Esophagus squamous epithelium (tissue), 5 donors: ENCODE data around the gene PDLIM5. TPM values are rescaled to one million over a fixed set of nuclear protein-coding genes. Genes with fewer than 3 reads are reported as not detected.
"Not testable (repeated sequence)": the region's sequence is repeated elsewhere in the genome, so short reads cannot be mapped to it uniquely, and the experiment has no call there.

Source experiments
- DNase-seq: peaks from one replicate; lab custom pipeline; 2025; lab: John Stamatoyannopoulos, UW
- H3K27ac ChIP-seq, 4 donors: fragments of 200-600 bp; sonication (generic); one replicate each; pipeline ENCODE4 v1.5.1; 2016 to 2019; ENCODE audit warnings: mild to moderate bottlenecking in 1 of 4
- H3K27me3 ChIP-seq, 4 donors: fragments of 200-600 bp; sonication (generic); 1 replicate in 3 of 4; 2 replicates in 1 of 4; pipeline versions ENCODE4 v1.5.1 to v1.6.0; 2017 to 2021; ENCODE audit warnings: antibody characterized with exemption in 1 of 4
- H3K36me3 ChIP-seq, 3 donors: fragments of 200-600 bp; sonication (generic); one replicate each; pipeline ENCODE4 v1.5.1; 2016 to 2019
- H3K4me1 ChIP-seq, 3 donors: fragments of 200-600 bp; sonication (generic); one replicate each; pipeline ENCODE4 v1.5.1; 2017 to 2019
- H3K4me3 ChIP-seq, 4 donors: fragments of 200-600 bp; sonication (generic); 1 replicate in 3 of 4; 2 replicates in 1 of 4; pipeline ENCODE4 v1.5.1; 2016 to 2019; ENCODE audit warnings: mild to moderate bottlenecking in 2 of 4, moderate library complexity in 1 of 4
- H3K9me3 ChIP-seq, 3 donors: fragments of 200-600 bp; sonication (generic); one replicate each; pipeline ENCODE4 v1.5.1; 2016 to 2019
- CTCF ChIP-seq, 6 experiments: fragments of 450-650 bp in 4 of 6; fragments of 200-600 bp in 2 of 6; sonication (generic) in 2 of 6; IDR thresholded peaks; one replicate each; pipeline ENCODE4 v1.5.1; 2016 to 2019; ENCODE audit warnings: antibody characterized with exemption in 6 of 6, mild to moderate bottlenecking in 4 of 6, moderate library complexity in 4 of 6
- POLR2A ChIP-seq, 4 donors: fragments of 450-650 bp; IDR thresholded peaks; one replicate each; pipeline ENCODE4 v1.6.1; 2017; ENCODE audit warnings: antibody characterized with exemption in 4 of 4, mild to moderate bottlenecking in 4 of 4, moderate library complexity in 3 of 4
- WGBS, 2 donors: methylation state at CpG; one replicate each; pipeline ENCODE4 v1.1.5; 2018; 5-methylcytosine and 5-hydroxymethylcytosine counted together
- intact Hi-C: fragments of 100-400 bp; cut with DNase I; formaldehyde crosslinking; loops from one replicate; pipeline ENCODE4 v1.15.0; 2022
- total RNA-seq, 4 donors: library from RNA; depleted of rRNA; stranded (reverse); fragments of >200 nt; gene quantifications; one replicate each; pipeline ENCODE4 v1.1.0, GENCODE V29; 2016
- donor health status: DM: yes; HTN: yes; CAD: no.

PDLIM5 gene
- total RNA-seq, 4 donors from 2014 or later = 57.0 to 204 (median 157) TPM

DNA sequence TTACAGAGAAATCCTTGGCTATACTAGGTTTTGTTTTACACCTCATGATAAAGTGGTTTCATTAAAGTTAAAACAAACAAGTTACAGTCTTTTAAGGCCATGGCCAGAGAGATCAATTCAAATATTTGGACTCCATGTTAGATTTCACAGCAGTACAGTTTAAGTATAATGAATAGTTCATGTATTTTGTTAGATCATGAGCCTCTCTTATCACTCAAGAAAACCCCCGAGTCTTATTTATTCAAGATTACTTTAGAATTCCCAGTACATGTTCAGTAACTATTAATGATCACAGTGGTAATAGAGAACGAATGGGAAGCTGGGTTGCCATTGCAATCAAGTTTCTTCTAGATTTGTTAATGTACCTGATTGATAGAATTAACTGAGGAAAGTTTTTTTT, 15.2 kb downstream of the PDLIM5 start:
- Histone ChIP-seq H3K4me3 (no peak overlapping the region), H3K4me1 (peaks cover 0 to 56% (median 6%) of the 10 kb centered on the region in 3 donors), H3K36me3 (peaks cover 0 to 4% (median 0%) of the 10 kb centered on the region in 3 donors), H3K9me3 (no peaks in the 10 kb centered on the region), H3K27me3 (no peaks in the 10 kb centered on the region), H3K27ac (no peak overlapping the region)
- TF ChIP-seq CTCF (IDR thresholded peaks at IDR 0.05) = no peak
- TF ChIP-seq POLR2A (IDR thresholded peaks at IDR 0.05) = no peak
- intact Hi-C loops = no loop called here
- no peak for DNase-seq
- 79 to 92% methylated on average over 2 of the region's 2 CpGs for WGBS, 2 donors

- H3K9me3 ChIP-seq = no peaks in the 10 kb centered on the region
- peaks cover 0 to 57% (median 6%) of the 10 kb centered on the region in 3 donors for H3K4me1 ChIP-seq
- no peak overlapping the region for H3K4me3 ChIP-seq
- no peak overlapping the region for H3K27ac ChIP-seq
- 59 to 78% methylated on average over 4 of the region's 4 CpGs for WGBS, 2 donors
- intact Hi-C loops = no loop called here
- H3K27me3 ChIP-seq = no peaks in the 10 kb centered on the region
- no peak for TF ChIP-seq POLR2A (IDR thresholded peaks at IDR 0.05)
- TF ChIP-seq CTCF (IDR thresholded peaks at IDR 0.05) = no peak
- H3K36me3 ChIP-seq = peaks cover 0 to 4% (median 0%) of the 10 kb centered on the region in 3 donors
- DNase-seq = no peak
These were observed 16.5 kb downstream of the PDLIM5 start for GRCh38 chr4:94468093-94468769.

DNA sequence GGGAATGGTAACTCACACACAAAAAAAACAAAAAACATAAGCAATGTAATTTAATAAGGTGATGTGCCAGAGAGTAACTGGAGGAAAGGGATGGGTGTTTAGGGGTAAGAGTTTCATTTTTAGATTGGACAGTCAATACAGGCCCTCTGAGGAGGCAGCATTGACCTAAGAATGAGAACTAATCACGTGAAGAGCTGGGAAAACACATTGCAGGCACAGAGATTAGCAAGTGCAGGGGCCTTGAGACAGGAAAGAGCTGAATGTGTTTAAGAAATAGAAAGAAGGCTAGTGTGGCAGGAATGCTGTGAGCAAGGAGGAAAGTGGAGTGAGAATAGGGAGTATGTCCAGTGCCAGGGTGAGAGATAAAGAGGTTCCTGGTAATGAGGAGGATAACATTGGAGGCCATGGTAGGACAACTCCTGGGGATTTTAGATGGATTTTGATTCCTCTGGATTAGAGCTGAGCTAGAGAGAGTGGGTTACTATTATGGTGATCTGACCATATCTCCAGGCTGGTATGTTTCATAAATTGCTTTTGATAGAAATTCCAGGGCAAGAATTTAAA, 17.6 kb downstream of the PDLIM5 start:
- no peak for TF ChIP-seq POLR2A (IDR thresholded peaks at IDR 0.05)
- no peak for TF ChIP-seq CTCF (IDR thresholded peaks at IDR 0.05)
- Histone ChIP-seq H3K36me3 (peaks cover 0 to 4% (median 0%) of the 10 kb centered on the region in 3 donors), H3K9me3 (no peaks in the 10 kb centered on the region), H3K27me3 (no peaks in the 10 kb centered on the region), H3K27ac (no peak overlapping the region), H3K4me3 (no peak overlapping the region), H3K4me1 (peaks cover 0 to 47% (median 6%) of the 10 kb centered on the region in 3 donors)
- 58 to 73% methylated on average over 1 of the region's 1 CpG for WGBS, 2 donors
- intact Hi-C loops = no loop called here
- no peak for DNase-seq

GRCh38 chr4:94470132-94470531, 18.4 kb downstream of the PDLIM5 start:
- H3K4me3 ChIP-seq = no peak overlapping the region
- WGBS, 2 donors = 91 to 92% methylated on average over 4 of the region's 4 CpGs
- H3K27me3 ChIP-seq = no peaks in the 10 kb centered on the region
- peaks cover 0 to 41% (median 6%) of the 10 kb centered on the region in 3 donors for H3K4me1 ChIP-seq
- peaks cover 0 to 4% (median 0%) of the 10 kb centered on the region in 3 donors for H3K36me3 ChIP-seq
- H3K27ac ChIP-seq = no peak overlapping the region
- DNase-seq = no peak
- intact Hi-C loops = no loop called here
- TF ChIP-seq POLR2A (IDR thresholded peaks at IDR 0.05) (no peak), CTCF (IDR thresholded peaks at IDR 0.05) (no peak)
- H3K9me3 ChIP-seq = no peaks in the 10 kb centered on the region

DNA sequence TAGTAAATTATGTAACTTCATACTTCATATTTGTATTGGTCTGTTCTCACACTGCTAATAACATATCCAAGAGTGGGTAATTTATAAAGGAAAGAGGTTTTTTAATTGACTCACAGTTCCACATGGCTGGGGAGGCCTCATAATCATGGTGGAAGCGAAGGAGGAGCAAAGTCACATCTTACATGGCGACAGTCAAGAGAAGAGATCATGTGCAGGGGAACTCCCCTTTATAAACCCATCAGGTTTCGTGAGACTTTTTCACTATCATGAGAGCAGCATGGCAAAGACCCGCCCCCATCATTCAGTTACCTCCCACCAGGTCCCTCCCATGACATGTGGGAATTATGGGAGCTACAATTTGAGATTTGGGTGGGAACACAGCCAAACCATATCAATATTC, 19.0 kb downstream of the PDLIM5 start:
- H3K36me3 ChIP-seq, H3K27me3 ChIP-seq, H3K27ac ChIP-seq, H3K4me3 ChIP-seq, DNase-seq, intact Hi-C loops, H3K9me3 ChIP-seq: not testable (repeated sequence)
- peaks cover 0 to 37% (median 6%) of the 10 kb centered on the region in 3 donors for H3K4me1 ChIP-seq
- WGBS, 2 donors = 96 to 98% methylated on average over 4 of the region's 4 CpGs
